Mesodermal cell (in vitro differentiated cells): Measurements from ENCODE around the gene HNRNPF.

Experiments
- H3K27ac ChIP-seq: 2 replicates; pipeline ENCODE4 v1.7.0; 2013; ENCODE audit warnings: mild to moderate bottlenecking, low read depth, low read length, moderate library complexity; ENCODE audit not compliant: severe bottlenecking
- H3K36me3 ChIP-seq: 2 replicates; pipeline ENCODE4 v1.7.1; 2013; ENCODE audit warnings: mild to moderate bottlenecking, low read length, moderate library complexity; ENCODE audit not compliant: control insufficient read depth, insufficient read depth
- H3K4me1 ChIP-seq: one replicate; pipeline ENCODE4 v1.7.1; 2013; ENCODE audit warnings: mild to moderate bottlenecking, low read length; ENCODE audit not compliant: insufficient read depth, control insufficient read depth, poor library complexity, severe bottlenecking
- H3K4me3 ChIP-seq: 2 replicates; pipeline ENCODE4 v1.7.0; 2013; ENCODE audit warnings: low read length, control low read depth, mild to moderate bottlenecking; ENCODE audit not compliant: insufficient read depth, poor library complexity, severe bottlenecking; ENCODE audit errors: extremely low read depth
- H3K9me3 ChIP-seq: 2 replicates; pipeline ENCODE4 v1.7.1; 2013; ENCODE audit warnings: mild to moderate bottlenecking, low read length, moderate library complexity; ENCODE audit not compliant: control insufficient read depth
- WGBS, 2 experiments: methylation state at CpG; one replicate each; pipeline ENCODE4 v1.1.5; 2013; ENCODE audit warnings: missing lambda C conversion rate in 2 of 2; ENCODE audit not compliant: insufficient coverage in 2 of 2; 5-methylcytosine and 5-hydroxymethylcytosine counted together

HNRNPF gene

DNA sequence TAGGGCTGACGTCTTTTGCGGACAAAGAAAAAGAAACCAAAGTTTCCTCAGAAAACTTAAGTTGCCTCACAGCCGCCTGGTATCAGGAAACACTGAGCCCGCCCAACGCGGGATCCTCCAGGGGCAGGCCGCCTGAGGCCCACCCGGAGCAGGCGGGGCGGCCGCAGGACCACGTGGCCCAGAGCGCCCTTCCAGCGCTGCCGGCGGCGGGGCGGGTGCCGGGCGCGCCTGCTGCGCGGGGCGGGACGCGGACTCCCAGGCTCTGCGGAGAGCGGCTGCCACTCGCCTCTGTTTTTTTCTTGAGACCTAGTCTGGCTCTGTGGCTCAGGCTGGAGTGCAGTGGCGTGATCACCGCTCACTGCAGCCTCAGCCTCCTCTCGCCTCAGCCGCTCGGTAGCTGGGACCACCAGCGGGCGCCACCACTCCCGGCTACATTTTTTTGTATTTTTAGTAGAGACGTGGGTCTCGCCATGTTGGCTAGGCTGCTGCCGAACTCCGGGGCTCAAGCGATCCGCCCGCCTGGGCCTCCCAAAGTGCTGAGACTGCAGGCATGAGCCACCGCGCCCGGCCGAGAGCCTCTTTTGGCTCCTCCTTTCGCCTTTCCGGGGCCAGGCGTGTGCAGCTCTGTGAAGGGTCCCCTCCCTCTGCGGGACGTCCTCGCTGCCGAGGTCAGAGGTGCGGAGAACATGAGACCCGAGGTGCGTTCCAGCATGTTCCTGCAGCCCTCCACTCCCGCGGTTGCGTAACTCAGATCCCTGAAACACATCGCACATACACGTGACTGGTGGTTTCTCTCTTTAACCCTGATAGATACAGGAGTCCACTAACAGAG is 11.6 kb upstream of the HNRNPF start:
- Histone ChIP-seq H3K36me3 (no peaks in the 10 kb centered on the region), H3K4me1 (no peaks in the 10 kb centered on the region), H3K9me3 (peaks cover 7% of the 10 kb centered on the region), H3K27ac (peak overlapping the region; percentile 81), H3K4me3 (peak overlapping the region; percentile 35)
- 6 to 8% methylated on average over 52 to 61 of the region's 63 CpGs for WGBS, 2 experiments

DNA sequence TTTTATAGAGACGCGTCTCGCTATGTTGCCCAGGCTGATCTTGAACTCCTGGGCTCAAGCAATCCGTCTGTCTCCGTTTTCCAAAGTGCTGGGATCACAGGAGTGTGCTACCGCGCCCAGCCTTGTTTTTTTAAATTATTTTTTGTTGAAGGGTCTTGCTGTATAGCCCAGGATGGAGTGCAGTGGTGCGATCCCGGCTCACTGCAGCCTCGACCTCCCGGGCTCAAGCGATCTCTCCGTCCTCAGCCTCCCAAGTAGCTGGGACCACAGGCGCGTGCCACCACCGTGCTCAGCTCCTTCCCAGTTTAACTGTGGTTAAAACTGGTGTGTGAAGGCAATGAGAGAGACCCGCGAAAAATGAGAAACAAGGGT is 11.0 kb upstream of the HNRNPF start:
- peak overlapping the region; percentile 35 for H3K4me3 ChIP-seq
- no peaks in the 10 kb centered on the region for H3K36me3 ChIP-seq
- 87 to 91% methylated on average over 12 to 18 of the region's 18 CpGs for WGBS, 2 experiments
- no peaks in the 10 kb centered on the region for H3K4me1 ChIP-seq
- peak overlapping the region; percentile 81 for H3K27ac ChIP-seq
- peaks cover 7% of the 10 kb centered on the region for H3K9me3 ChIP-seq

- Histone ChIP-seq H3K9me3 (peaks cover 7% of the 10 kb centered on the region), H3K27ac (no peak overlapping the region), H3K4me1 (no peaks in the 10 kb centered on the region), H3K36me3 (no peaks in the 10 kb centered on the region), H3K4me3 (no peak overlapping the region)
- WGBS, 2 experiments, result 84 to 92% methylated on average over 11 to 12 of the region's 14 CpGs
These were observed 9.2 kb upstream of the HNRNPF start for GRCh38 chr10:43417950-43418768.

DNA sequence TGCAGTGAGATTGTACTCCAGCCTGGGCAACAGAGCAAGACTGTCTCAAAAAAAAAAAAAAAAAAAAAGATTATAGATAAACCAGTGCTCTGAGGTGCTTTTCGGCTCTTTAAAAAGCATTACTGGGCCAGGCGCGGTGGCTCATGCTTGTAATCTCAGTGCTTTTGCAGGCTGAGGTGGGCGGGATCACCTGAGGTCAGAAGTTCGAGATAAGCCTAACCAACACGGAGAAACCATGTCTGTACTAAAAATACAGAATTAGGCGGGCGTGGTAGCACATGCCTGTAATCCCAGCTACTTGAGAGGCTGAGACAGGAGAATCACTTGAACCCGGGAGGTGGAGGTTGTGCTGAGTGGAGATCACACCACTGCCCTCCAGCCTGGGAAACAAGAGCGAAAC is 6.6 kb upstream of the HNRNPF start:
- no peaks in the 10 kb centered on the region for H3K9me3 ChIP-seq
- 94 to 96% methylated on average over 8 to 9 of the region's 10 CpGs for WGBS, 2 experiments
- H3K4me3 ChIP-seq, result no peak overlapping the region
- no peaks in the 10 kb centered on the region for H3K4me1 ChIP-seq
- H3K36me3 ChIP-seq, result no peaks in the 10 kb centered on the region
- no peak overlapping the region for H3K27ac ChIP-seq

DNA sequence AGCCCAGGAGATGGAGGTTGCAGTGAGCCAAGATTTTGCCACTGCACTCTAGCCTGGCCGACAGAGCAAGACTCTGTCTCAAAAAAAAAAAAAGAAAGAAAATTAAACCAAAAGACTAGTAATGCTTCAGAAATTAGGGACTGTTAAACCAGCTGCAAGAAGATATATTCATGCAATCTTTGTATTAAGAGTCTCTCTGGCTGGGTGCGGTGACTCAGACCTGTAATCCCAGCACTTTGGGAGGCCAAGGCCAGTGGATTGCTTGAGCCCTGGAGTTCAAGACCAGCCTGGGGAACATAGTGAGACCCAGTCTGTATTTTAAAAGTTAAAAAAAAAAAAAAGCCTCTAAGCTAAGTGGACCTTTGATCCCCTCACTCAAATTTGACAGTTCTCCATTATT is 2.5 kb upstream of the HNRNPF start:
- 86 to 100% methylated on average over 1 of the region's 2 CpGs for WGBS, 2 experiments
- H3K9me3 ChIP-seq, result no peaks in the 10 kb centered on the region
- no peak overlapping the region for H3K4me3 ChIP-seq
- H3K27ac ChIP-seq, result no peak overlapping the region
- H3K4me1 ChIP-seq, result no peaks in the 10 kb centered on the region
- H3K36me3 ChIP-seq, result no peaks in the 10 kb centered on the region

- 95 to 98% methylated on average over 12 to 14 of the region's 14 CpGs for WGBS, 2 experiments
- Histone ChIP-seq H3K27ac (no peak overlapping the region), H3K4me3 (no peak overlapping the region)
These were observed 1.4 kb upstream of the HNRNPF start for GRCh38 chr10:43410345-43410744.

GRCh38 chr10:43409385-43410109 is 561 bp upstream of the HNRNPF start:
- 72 to 75% methylated on average over 38 to 44 of the region's 46 CpGs for WGBS, 2 experiments
- H3K27ac ChIP-seq, result peak overlapping the region; percentile 97

More at GRCh38 chr10:43410345-43410744, 1.4 kb upstream of the HNRNPF start:
- H3K36me3 ChIP-seq, result no peaks in the 10 kb centered on the region
- H3K9me3 ChIP-seq, result no peaks in the 10 kb centered on the region
- H3K4me1 ChIP-seq, result peaks cover 3% of the 10 kb centered on the region

DNA sequence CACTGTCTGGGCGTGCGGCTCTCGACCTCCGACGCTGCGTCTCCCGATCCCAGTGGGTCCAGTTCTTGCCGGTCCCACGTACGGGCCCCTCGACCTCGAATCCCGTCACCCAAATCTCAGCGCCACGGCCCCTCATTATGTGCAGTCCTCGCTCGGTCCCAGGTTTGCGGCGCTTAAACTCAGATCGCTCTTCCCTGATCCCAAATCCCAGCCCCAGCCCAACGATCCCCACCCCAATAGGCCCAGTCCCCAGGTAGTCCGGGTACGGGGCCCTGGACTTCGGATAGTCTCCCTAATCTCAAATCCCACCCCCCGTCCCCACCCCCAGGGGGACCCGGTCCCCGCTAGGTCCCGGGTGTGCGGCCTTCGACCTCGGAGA is 666 bp downstream of the HNRNPF start:
- Histone ChIP-seq H3K9me3 (no peaks in the 10 kb centered on the region), H3K36me3 (no peaks in the 10 kb centered on the region), H3K4me3 (peak overlapping the region; percentile 81), H3K4me1 (peaks cover 3% of the 10 kb centered on the region), H3K27ac (peak overlapping the region; percentile 97)
- WGBS, 2 experiments, result 1 to 2% methylated on average over 23 to 24 of the region's 31 CpGs

More at GRCh38 chr10:43409385-43410109, 561 bp upstream of the HNRNPF start:
- H3K9me3 ChIP-seq, result no peaks in the 10 kb centered on the region
- H3K36me3 ChIP-seq, result no peaks in the 10 kb centered on the region
- H3K4me1 ChIP-seq, result peaks cover 3% of the 10 kb centered on the region
- peak overlapping the region; percentile 81 for H3K4me3 ChIP-seq

DNA sequence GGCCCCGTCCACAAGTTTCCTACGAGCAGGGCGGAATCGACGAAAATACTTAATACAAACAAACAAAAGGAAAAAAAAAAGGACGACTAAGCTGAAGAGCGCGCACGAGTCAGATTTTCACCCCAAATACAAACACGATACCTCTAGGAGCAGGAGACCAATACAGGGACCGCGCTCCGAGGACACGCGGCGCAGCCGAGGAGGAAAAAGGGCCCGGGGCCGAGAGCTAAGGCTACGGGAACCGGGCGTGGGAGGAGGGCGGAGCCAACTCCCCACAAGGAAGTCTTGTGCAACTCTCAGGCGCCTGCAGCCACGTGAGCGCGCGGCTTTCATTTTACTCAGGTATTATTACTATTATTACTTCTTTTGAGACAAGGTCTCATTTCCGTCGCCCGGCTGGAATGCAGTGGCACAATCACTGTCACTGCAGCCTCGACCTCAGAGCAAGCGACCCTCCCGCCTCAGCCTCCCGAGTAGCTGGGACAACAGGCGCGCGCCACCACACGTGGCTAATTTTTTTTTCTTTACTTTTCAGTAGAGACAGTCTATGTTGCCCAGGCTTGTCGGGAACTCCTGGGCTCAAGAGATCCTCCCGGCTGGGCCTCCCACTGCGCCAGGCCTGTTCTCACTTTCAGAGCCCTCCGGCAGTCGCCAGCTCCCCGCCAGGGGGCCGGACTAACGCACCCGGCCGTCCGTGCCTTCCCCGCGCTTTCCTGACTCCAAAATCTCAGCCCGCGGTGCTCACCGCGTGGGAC is 1.2 kb downstream of the HNRNPF start:
- Histone ChIP-seq H3K27ac (peak overlapping the region; percentile 97), H3K4me1 (peaks cover 7% of the 10 kb centered on the region), H3K9me3 (no peaks in the 10 kb centered on the region), H3K36me3 (no peaks in the 10 kb centered on the region), H3K4me3 (peak overlapping the region; percentile 81)
- WGBS, 2 experiments, result 0 to 3% methylated on average over 35 to 40 of the region's 56 CpGs

DNA sequence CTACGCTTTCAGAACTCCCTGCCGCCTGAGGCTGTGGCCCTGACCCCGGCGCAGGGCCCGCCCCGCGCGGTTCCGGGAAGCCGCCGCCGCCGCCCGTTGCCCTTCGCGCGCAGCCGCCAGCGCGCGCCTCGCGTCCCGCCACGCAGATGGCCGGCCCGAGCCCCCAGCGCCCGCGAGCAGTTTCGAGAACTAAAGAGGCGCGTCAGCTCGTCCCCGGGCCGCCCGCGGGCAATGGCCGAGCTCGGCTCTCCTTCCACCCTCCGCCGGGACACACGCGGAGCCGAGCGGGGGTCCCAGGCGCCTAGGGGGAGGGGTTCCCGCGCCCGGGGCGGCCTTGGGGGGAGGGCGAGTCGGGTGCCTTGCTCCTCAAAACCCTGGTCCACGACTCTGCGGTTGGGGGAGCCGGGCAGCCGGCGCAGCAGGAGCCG is 1.8 kb downstream of the HNRNPF start:
- peak overlapping the region; percentile 81 for H3K4me3 ChIP-seq
- no peaks in the 10 kb centered on the region for H3K36me3 ChIP-seq
- 0% methylated on average over 18 of the region's 59 CpGs for WGBS, 2 experiments
- H3K4me1 ChIP-seq, result peaks cover 12% of the 10 kb centered on the region
- H3K9me3 ChIP-seq, result no peaks in the 10 kb centered on the region
- peak overlapping the region; percentile 97 for H3K27ac ChIP-seq
